Rectal smooth muscle tissue (tissue), 1 donor: ENCODE results near the gene FOXN3.

Experiments used
- H3K27ac ChIP-seq: one replicate; pipeline ENCODE4 v1.7.0; 2013; ENCODE audit warnings: low read depth, low read length, inconsistent platforms
- H3K27me3 ChIP-seq: one replicate; pipeline ENCODE4 v1.7.0; 2013; ENCODE audit warnings: low read length; ENCODE audit not compliant: control insufficient read depth, insufficient read depth
- H3K36me3 ChIP-seq: one replicate; pipeline ENCODE4 v1.7.0; 2013; ENCODE audit warnings: low read length; ENCODE audit not compliant: control insufficient read depth, insufficient read depth
- H3K4me1 ChIP-seq: one replicate; pipeline ENCODE4 v1.7.0; 2013; ENCODE audit warnings: low read length; ENCODE audit not compliant: control insufficient read depth, insufficient read depth
- H3K4me3 ChIP-seq: one replicate; pipeline ENCODE4 v1.7.0; 2013; ENCODE audit warnings: low read length
- H3K9ac ChIP-seq: one replicate; pipeline ENCODE4 v1.7.0; 2013; ENCODE audit warnings: low read length

FOXN3 gene

GRCh38 chr14:89384636-89385035 is 32.4 kb downstream of the FOXN3 start:
- no peak overlapping the region for H3K27ac ChIP-seq
- no peaks in the 10 kb centered on the region for H3K27me3 ChIP-seq
- no peak overlapping the region for H3K4me3 ChIP-seq
- no peak overlapping the region for H3K9ac ChIP-seq
- peaks cover 4% of the 10 kb centered on the region for H3K4me1 ChIP-seq
- no peaks in the 10 kb centered on the region for H3K36me3 ChIP-seq

- H3K4me3 ChIP-seq: no peak overlapping the region
- peaks cover 4% of the 10 kb centered on the region for H3K4me1 ChIP-seq
- no peak overlapping the region for H3K9ac ChIP-seq
- no peaks in the 10 kb centered on the region for H3K27me3 ChIP-seq
- H3K36me3 ChIP-seq: no peaks in the 10 kb centered on the region
- no peak overlapping the region for H3K27ac ChIP-seq
Observed at GRCh38 chr14:89384023-89384422, 33.0 kb downstream of the FOXN3 start.

- Histone ChIP-seq H3K27ac (no peak overlapping the region), H3K4me3 (no peak overlapping the region), H3K27me3 (no peaks in the 10 kb centered on the region), H3K9ac (no peak overlapping the region), H3K36me3 (no peaks in the 10 kb centered on the region), H3K4me1 (peaks cover 4% of the 10 kb centered on the region)
Observed at GRCh38 chr14:89382901-89383845, 33.9 kb downstream of the FOXN3 start.

GRCh38 chr14:89382487-89382886 is 34.5 kb downstream of the FOXN3 start:
- Histone ChIP-seq H3K9ac (no peak overlapping the region), H3K4me3 (no peak overlapping the region), H3K36me3 (no peaks in the 10 kb centered on the region), H3K27me3 (no peaks in the 10 kb centered on the region), H3K4me1 (peaks cover 4% of the 10 kb centered on the region), H3K27ac (no peak overlapping the region)

GRCh38 chr14:89379891-89380820 is 36.9 kb downstream of the FOXN3 start:
- Histone ChIP-seq H3K9ac (no peak overlapping the region), H3K4me1 (no peaks in the 10 kb centered on the region), H3K27me3 (no peaks in the 10 kb centered on the region), H3K36me3 (no peaks in the 10 kb centered on the region), H3K4me3 (no peak overlapping the region), H3K27ac (no peak overlapping the region)

- H3K4me1 ChIP-seq: no peaks in the 10 kb centered on the region
- H3K36me3 ChIP-seq: no peaks in the 10 kb centered on the region
- no peak overlapping the region for H3K4me3 ChIP-seq
- no peak overlapping the region for H3K9ac ChIP-seq
- no peak overlapping the region for H3K27ac ChIP-seq
- H3K27me3 ChIP-seq: no peaks in the 10 kb centered on the region
Observed at GRCh38 chr14:89379006-89379405, 38.0 kb downstream of the FOXN3 start.

- no peaks in the 10 kb centered on the region for H3K36me3 ChIP-seq
- no peak overlapping the region for H3K4me3 ChIP-seq
- H3K9ac ChIP-seq: no peak overlapping the region
- H3K4me1 ChIP-seq: no peaks in the 10 kb centered on the region
- no peak overlapping the region for H3K27ac ChIP-seq
- H3K27me3 ChIP-seq: no peaks in the 10 kb centered on the region
Observed at GRCh38 chr14:89378119-89378518, 38.9 kb downstream of the FOXN3 start.

GRCh38 chr14:89377544-89377943 is 39.5 kb downstream of the FOXN3 start:
- H3K4me3 ChIP-seq: no peak overlapping the region
- H3K9ac ChIP-seq: no peak overlapping the region
- H3K27ac ChIP-seq: no peak overlapping the region
- no peaks in the 10 kb centered on the region for H3K36me3 ChIP-seq
- H3K4me1 ChIP-seq: no peaks in the 10 kb centered on the region
- no peaks in the 10 kb centered on the region for H3K27me3 ChIP-seq

- H3K36me3 ChIP-seq: no peaks in the 10 kb centered on the region
- H3K27ac ChIP-seq: no peak overlapping the region
- peaks cover 11% of the 10 kb centered on the region for H3K4me1 ChIP-seq
- H3K27me3 ChIP-seq: no peaks in the 10 kb centered on the region
- H3K4me3 ChIP-seq: no peak overlapping the region
- no peak overlapping the region for H3K9ac ChIP-seq
Observed at GRCh38 chr14:89374908-89375307, 42.1 kb downstream of the FOXN3 start.

- no peak overlapping the region for H3K27ac ChIP-seq
- H3K36me3 ChIP-seq: no peaks in the 10 kb centered on the region
- no peaks in the 10 kb centered on the region for H3K27me3 ChIP-seq
- no peak overlapping the region for H3K4me3 ChIP-seq
- peaks cover 14% of the 10 kb centered on the region for H3K4me1 ChIP-seq
- no peak overlapping the region for H3K9ac ChIP-seq
Observed at GRCh38 chr14:89373185-89373584, 43.8 kb downstream of the FOXN3 start.

GRCh38 chr14:89372512-89372883 is 44.5 kb downstream of the FOXN3 start:
- Histone ChIP-seq H3K27me3 (no peaks in the 10 kb centered on the region), H3K4me1 (peaks cover 14% of the 10 kb centered on the region), H3K36me3 (no peaks in the 10 kb centered on the region), H3K4me3 (no peak overlapping the region), H3K9ac (no peak overlapping the region), H3K27ac (no peak overlapping the region)
